WTC11 (cell line): ENCODE measurements around the gene TMEM183A. TPM values are rescaled to one million over a fixed set of nuclear protein-coding genes. Genes with fewer than 3 reads are reported as not detected.
A peak's percentile ranks its signal among the peaks of the same experiment; 100 is the strongest.

Experiments
- ATAC-seq: fragments of 200-7000 bp; cut with Tn5 transposase; 2 replicates; pipeline ENCODE4 v1.10.0; 2021; ENCODE audit warnings: mild to moderate bottlenecking, moderate library complexity
- CTCF ChIA-PET: fragments of 300-600 bp; sonication (Branson Sonifier 250); formaldehyde crosslinking; loops from one replicate; lab custom pipeline; 2021; ENCODE audit warnings: antibody characterized with exemption; lab: Charles Lee
- POLR2A ChIA-PET: fragments of 350-600 bp; sonication (Branson Sonifier 250); formaldehyde crosslinking; loops from one replicate; lab custom pipeline; 2021; ENCODE audit warnings: antibody characterized with exemption; lab: Charles Lee
- DNase-seq: peaks from one replicate; pipeline ENCODE4 v3.0.0; 2021; ENCODE audit warnings: low spot score
- H3K27ac Mint-ChIP-seq: 2 replicates; pipeline ENCODE4 v1.8.0; 2021; ENCODE audit warnings: mixed read lengths
- H3K27me3 Mint-ChIP-seq: 2 replicates; pipeline ENCODE4 v1.8.0; 2021; ENCODE audit warnings: low read depth, mild to moderate bottlenecking, moderate library complexity, mixed read lengths
- H3K36me3 Mint-ChIP-seq: 2 replicates; pipeline ENCODE4 v1.8.0; 2021; ENCODE audit warnings: mixed read lengths
- H3K4me1 Mint-ChIP-seq: 2 replicates; pipeline ENCODE4 v1.8.0; 2022; ENCODE audit warnings: mixed read lengths
- H3K4me3 Mint-ChIP-seq: 2 replicates; pipeline ENCODE4 v1.8.0; 2021; ENCODE audit warnings: mild to moderate bottlenecking, moderate library complexity, mixed read lengths
- H3K9me3 Mint-ChIP-seq: 2 replicates; pipeline ENCODE4 v1.8.0; 2021; ENCODE audit warnings: mixed read lengths
- AFF4 ChIP-seq: sonication (generic); formaldehyde crosslinking; IDR thresholded peaks from 2 replicates; pipeline ENCODE4 v1.8.1; 2023; ENCODE audit warnings: mild to moderate bottlenecking, missing genetic modification reagents, borderline replicate concordance
- ATF1 ChIP-seq: sonication (generic); formaldehyde crosslinking; IDR thresholded peaks from 2 replicates; pipeline ENCODE4 v1.8.1; 2023; ENCODE audit warnings: mild to moderate bottlenecking, moderate library complexity, missing genetic modification reagents
- ATF3 ChIP-seq: sonication (generic); formaldehyde crosslinking; conservative IDR thresholded peaks from 2 replicates; pipeline ENCODE4 v1.8.1; 2022; ENCODE audit warnings: mild to moderate bottlenecking, missing genetic modification reagents
- CDX4 ChIP-seq: fragments of 250-450 bp; sonication (Bioruptor Pico); IDR thresholded peaks from 2 replicates; pipeline ENCODE4 v1.9.0; 2021; ENCODE audit warnings: moderate library complexity, mild to moderate bottlenecking, inconsistent platforms, borderline replicate concordance
- FOXK1 ChIP-seq: sonication (generic); formaldehyde crosslinking; IDR thresholded peaks from 2 replicates; pipeline ENCODE4 v1.8.0; 2022; ENCODE audit warnings: mild to moderate bottlenecking, moderate library complexity, missing genetic modification reagents
- FOXP4 ChIP-seq: sonication (generic); formaldehyde crosslinking; IDR thresholded peaks from 2 replicates; pipeline ENCODE4 v1.8.0; 2022; ENCODE audit warnings: mild to moderate bottlenecking, missing genetic modification reagents
- MAX ChIP-seq: sonication (generic); formaldehyde crosslinking; IDR thresholded peaks from 2 replicates; pipeline ENCODE4 v1.8.0; 2022; ENCODE audit warnings: mild to moderate bottlenecking, missing genetic modification reagents
- MXD4 ChIP-seq: fragments of 250-450 bp; sonication (Bioruptor Pico); IDR thresholded peaks from 2 replicates; pipeline ENCODE4 v1.8.0; 2021; ENCODE audit warnings: mild to moderate bottlenecking, moderate library complexity, borderline replicate concordance
- NFATC4 ChIP-seq: fragments of 250-450 bp; sonication (Bioruptor Pico); IDR thresholded peaks from 2 replicates; pipeline ENCODE4 v1.9.0; 2021; ENCODE audit warnings: mild to moderate bottlenecking
- NFE2L1 ChIP-seq: sonication (generic); formaldehyde crosslinking; IDR thresholded peaks from 2 replicates; pipeline ENCODE4 v1.8.1; 2023; ENCODE audit warnings: missing genetic modification reagents
- NR3C1 ChIP-seq: sonication (generic); formaldehyde crosslinking; conservative IDR thresholded peaks from 2 replicates; pipeline ENCODE4 v1.8.1; 2023; ENCODE audit warnings: low read depth, mild to moderate bottlenecking, missing genetic modification reagents
- SMAD4 ChIP-seq: sonication (generic); formaldehyde crosslinking; IDR thresholded peaks from 2 replicates; pipeline ENCODE4 v1.8.0; 2022; ENCODE audit warnings: mild to moderate bottlenecking, missing genetic modification reagents
- SP1 ChIP-seq: sonication (generic); formaldehyde crosslinking; conservative IDR thresholded peaks from 2 replicates; pipeline ENCODE4 v1.8.1; 2022; ENCODE audit warnings: missing genetic modification reagents
- ZMAT4 ChIP-seq: fragments of 250-450 bp; sonication (Bioruptor Pico); IDR thresholded peaks from 2 replicates; pipeline ENCODE4 v1.9.0; 2021; ENCODE audit warnings: mild to moderate bottlenecking
- ZNF281 ChIP-seq: sonication (generic); formaldehyde crosslinking; IDR thresholded peaks from 2 replicates; pipeline ENCODE4 v1.8.0; 2023; ENCODE audit warnings: mild to moderate bottlenecking, missing genetic modification reagents
- ZNF416 ChIP-seq: fragments of 250-450 bp; sonication (Bioruptor Pico); IDR thresholded peaks from 2 replicates; pipeline ENCODE4 v1.9.0; 2021; ENCODE audit warnings: mild to moderate bottlenecking, inconsistent platforms
- ZNF423 ChIP-seq: fragments of 250-450 bp; sonication (Bioruptor Pico); IDR thresholded peaks from 2 replicates; pipeline ENCODE4 v2.1.2; 2022; ENCODE audit warnings: mild to moderate bottlenecking, moderate library complexity
- total RNA-seq: library from RNA; stranded (reverse); gene quantifications from 3 replicates; pipeline ENCODE4 v1.2.3, GENCODE V29; 2021

TMEM183A gene
- total RNA-seq, 1 experiment from 2014 or later: 108 TPM

GRCh38 chr1:202966006-202966898 lies 40.9 kb upstream of the TMEM183A start:
- H3K36me3 Mint-ChIP-seq: no peaks in the 10 kb centered on the region; the same call in 1 of the 2 replicates
- TF ChIP-seq ZMAT4 (CRISPR knock-in tag) (no peak), ZNF416 (CRISPR knock-in tag) (no peak), MAX (CRISPR knock-in tag) (no peak), CDX4 (CRISPR knock-in tag) (no peak), NR3C1 (no peak), MXD4 (CRISPR knock-in tag) (no peak), SMAD4 (CRISPR knock-in tag) (no peak), AFF4 (no peak), FOXK1 (CRISPR knock-in tag) (no peak), SP1 (CRISPR knock-in tag) (no peak), FOXP4 (no peak), ATF1 (CRISPR knock-in tag) (no peak), ZNF423 (no peak), NFATC4 (CRISPR knock-in tag) (no peak), ATF3 (CRISPR knock-in tag) (no peak), ZNF281 (CRISPR knock-in tag) (no peak), NFE2L1 (CRISPR knock-in tag) (no peak)
- H3K4me3 Mint-ChIP-seq: peak overlapping the region; percentile 74
- ATAC-seq: no peak
- no peaks in the 10 kb centered on the region for H3K9me3 Mint-ChIP-seq
- peaks cover 20% of the 10 kb centered on the region for H3K4me1 Mint-ChIP-seq
- no peak for DNase-seq
- no peak overlapping the region for H3K27ac Mint-ChIP-seq
- peaks cover 17% of the 10 kb centered on the region for H3K27me3 Mint-ChIP-seq
- ChIA-PET CTCF (interaction anchor here (2.0 kb wide), 1 partner anchor 131 kb away, joined by 4 read pairs; no protein-coding TSS in a partner anchor), POLR2A (no interaction called here)
